Right lobe of liver (tissue), 4 donors: ENCODE data around the gene NCKAP5.

ENCODE experiments used
- CTCF ChIP-seq, 4 donors: fragments of 200-600 bp in 3 of 4; fragments of 450-650 bp in 1 of 4; IDR thresholded peaks; one replicate each; pipeline versions ENCODE4 v1.5.1 to v1.8.0; 2016 to 2022; ENCODE audit warnings: antibody characterized with exemption in 4 of 4, mild to moderate bottlenecking in 2 of 4
- POLR2A ChIP-seq: fragments of 450-650 bp; IDR thresholded peaks from one replicate; pipeline ENCODE4 v1.6.1; 2017; ENCODE audit warnings: antibody characterized with exemption, mild to moderate bottlenecking
- donor health status: DM: no; HTN: no; CAD: no.
- donor health status: DM: no; HTN: no; CAD: no.
- donor health status: DM: no; HTN: yes; CAD: no.

- TF ChIP-seq CTCF (IDR thresholded peaks at IDR 0.05) (no peak), POLR2A (no peak)
Observed at GRCh38 chr2:133293544-133294353, 274.5 kb downstream of the NCKAP5 start.
